Nephron progenitor cell (in vitro differentiated cells): Measurements from ENCODE around the gene CLMP.

ENCODE experiments used
- DNase-seq: peaks from one replicate; pipeline ENCODE4 v3.0.0; 2021
- H3K27ac Mint-ChIP-seq: 2 replicates; pipeline ENCODE4 v1.8.0; 2021; ENCODE audit warnings: mild to moderate bottlenecking, moderate library complexity, mixed read lengths
- H3K27me3 Mint-ChIP-seq: 2 replicates; pipeline ENCODE4 v1.8.0; 2021; ENCODE audit warnings: mild to moderate bottlenecking, low read depth, mixed read lengths; ENCODE audit not compliant: poor library complexity
- H3K36me3 Mint-ChIP-seq: 2 replicates; pipeline ENCODE4 v1.8.0; 2021; ENCODE audit warnings: low read depth, mixed read lengths
- H3K4me1 Mint-ChIP-seq: 2 replicates; pipeline ENCODE4 v1.8.0; 2021; ENCODE audit warnings: mixed read lengths
- H3K4me3 Mint-ChIP-seq: 2 replicates; pipeline ENCODE4 v1.8.0; 2021; ENCODE audit warnings: mild to moderate bottlenecking, moderate library complexity, mixed read lengths
- H3K9me3 Mint-ChIP-seq: 2 replicates; pipeline ENCODE4 v1.8.0; 2021; ENCODE audit warnings: mild to moderate bottlenecking, moderate library complexity, mixed read lengths
- TF ChIP-seq, protein P1 (sequence below): fragments of 200-600 bp; sonication (generic); IDR thresholded peaks from 2 replicates; pipeline ENCODE4 v1.5.0; 2021; ENCODE audit warnings: antibody characterized with exemption

The CLMP gene

DNA sequence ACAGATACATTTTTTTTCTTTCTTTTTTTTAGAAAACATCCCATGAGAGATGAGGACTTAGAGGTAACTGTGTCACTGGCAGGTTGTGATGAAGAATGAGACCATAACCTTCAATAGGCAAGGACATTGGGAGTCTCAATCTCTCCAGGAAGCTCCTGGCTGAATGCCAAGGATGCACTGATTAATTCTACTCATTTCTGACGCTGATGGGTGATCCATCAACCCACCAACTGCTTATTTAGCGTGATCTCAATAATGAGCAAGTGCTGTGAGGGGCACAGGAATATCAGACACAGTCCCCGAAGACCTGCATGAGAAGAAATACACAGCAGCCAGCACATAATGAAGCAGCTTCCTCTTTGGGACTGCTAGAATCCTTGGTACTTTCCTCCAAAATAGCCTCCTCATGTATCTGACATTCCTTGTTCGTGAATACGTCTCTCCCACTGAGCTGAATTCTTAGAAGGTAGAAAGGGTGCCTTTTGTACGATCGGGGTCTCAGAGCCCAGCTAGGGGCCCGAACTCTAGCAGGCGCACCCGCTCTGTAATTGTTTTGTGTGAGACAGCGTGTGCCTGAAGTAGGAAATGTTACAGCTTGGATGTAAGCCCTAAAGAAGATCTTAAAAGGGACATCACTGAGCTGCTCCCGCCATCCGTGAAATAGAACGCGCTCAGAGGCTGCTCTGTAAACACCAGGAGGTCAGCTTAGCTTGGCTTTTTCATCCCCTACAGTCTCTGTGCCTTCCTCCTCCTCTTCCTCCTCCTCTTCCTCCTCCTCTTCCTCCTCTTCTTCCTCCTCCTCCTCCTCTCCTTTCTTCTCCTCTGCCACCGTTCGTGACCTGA, 7.2 kb downstream of the CLMP start:
- Mint-ChIP-seq H3K9me3 (no peaks in the 10 kb centered on the region), H3K27me3 (no peaks in the 10 kb centered on the region), H3K4me1 (peaks cover 66% of the 10 kb centered on the region), H3K4me3 (peak overlapping the region; percentile 44), H3K27ac (peak overlapping the region; percentile 93), H3K36me3 (peaks cover 21% of the 10 kb centered on the region)
- DNase-seq = no peak
- TF ChIP-seq, protein P1, sequence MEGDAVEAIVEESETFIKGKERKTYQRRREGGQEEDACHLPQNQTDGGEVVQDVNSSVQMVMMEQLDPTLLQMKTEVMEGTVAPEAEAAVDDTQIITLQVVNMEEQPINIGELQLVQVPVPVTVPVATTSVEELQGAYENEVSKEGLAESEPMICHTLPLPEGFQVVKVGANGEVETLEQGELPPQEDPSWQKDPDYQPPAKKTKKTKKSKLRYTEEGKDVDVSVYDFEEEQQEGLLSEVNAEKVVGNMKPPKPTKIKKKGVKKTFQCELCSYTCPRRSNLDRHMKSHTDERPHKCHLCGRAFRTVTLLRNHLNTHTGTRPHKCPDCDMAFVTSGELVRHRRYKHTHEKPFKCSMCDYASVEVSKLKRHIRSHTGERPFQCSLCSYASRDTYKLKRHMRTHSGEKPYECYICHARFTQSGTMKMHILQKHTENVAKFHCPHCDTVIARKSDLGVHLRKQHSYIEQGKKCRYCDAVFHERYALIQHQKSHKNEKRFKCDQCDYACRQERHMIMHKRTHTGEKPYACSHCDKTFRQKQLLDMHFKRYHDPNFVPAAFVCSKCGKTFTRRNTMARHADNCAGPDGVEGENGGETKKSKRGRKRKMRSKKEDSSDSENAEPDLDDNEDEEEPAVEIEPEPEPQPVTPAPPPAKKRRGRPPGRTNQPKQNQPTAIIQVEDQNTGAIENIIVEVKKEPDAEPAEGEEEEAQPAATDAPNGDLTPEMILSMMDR = no peak

DNA sequence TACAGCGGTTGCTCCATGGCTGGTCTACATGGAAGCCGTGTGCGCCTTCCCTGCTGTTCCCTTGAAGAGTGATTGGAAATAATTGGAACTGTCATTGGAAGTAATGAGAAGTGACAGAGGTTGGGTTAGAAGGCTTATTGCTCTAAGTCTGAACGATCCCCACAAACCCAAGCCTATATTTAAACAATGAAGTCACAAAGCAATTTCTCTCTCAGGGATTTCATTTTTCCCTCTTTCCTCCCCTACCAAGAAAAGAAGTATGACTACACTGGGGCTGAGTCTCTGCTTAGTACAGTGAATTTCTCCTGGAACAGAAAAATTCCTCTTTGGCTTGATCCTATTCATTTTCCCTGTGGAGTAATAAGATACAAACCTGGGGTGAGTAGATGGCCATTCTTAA, 7.8 kb downstream of the CLMP start:
- Mint-ChIP-seq H3K4me3 (no peak overlapping the region), H3K27me3 (no peaks in the 10 kb centered on the region), H3K9me3 (no peaks in the 10 kb centered on the region), H3K27ac (no peak overlapping the region), H3K4me1 (peaks cover 66% of the 10 kb centered on the region), H3K36me3 (peaks cover 26% of the 10 kb centered on the region)
- TF ChIP-seq, protein P1 = no peak
- no peak for DNase-seq

DNA sequence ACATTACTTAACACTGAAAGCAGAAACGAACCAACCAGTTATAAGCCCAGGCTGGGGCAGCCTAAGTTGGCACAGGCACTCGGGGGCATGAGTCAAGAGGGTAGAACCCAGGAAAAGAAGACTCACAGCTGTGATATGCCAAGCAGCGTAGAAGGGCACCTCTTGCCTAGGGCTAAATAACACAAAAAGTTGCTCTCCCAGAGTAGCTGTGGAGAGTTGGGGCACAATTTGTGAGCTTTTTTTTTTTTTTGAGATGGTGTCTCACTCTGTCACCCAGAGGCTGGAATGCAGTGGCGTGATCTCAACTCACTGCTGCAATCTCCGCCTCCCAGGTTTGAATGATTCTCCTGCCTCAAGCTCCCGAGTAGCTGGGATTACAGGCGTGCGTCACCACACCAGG, 8.8 kb downstream of the CLMP start:
- TF ChIP-seq, protein P1 = no peak

DNA sequence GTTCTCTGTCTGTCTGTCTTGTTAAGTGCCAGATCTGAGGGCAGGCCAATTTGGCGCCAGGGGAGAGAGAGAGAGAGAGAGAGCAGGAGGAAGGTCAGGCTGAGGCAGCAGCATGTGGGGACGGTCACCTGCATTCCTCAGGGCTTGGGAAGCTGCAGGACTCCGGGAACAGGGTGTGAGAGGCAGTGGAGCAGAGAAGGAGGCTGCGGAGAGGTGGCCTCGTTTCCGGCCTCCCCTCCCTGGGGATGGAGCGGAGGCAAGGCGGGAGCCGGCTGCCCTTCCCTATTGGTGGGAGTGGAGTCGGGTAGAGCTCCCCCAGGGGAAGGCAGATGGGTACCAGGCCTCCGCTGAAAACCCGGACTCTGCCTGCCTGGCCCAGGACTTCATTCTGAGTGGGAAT, 9.7 kb downstream of the CLMP start:
- Mint-ChIP-seq H3K4me1 (peaks cover 74% of the 10 kb centered on the region), H3K27me3 (peaks cover 7% of the 10 kb centered on the region), H3K36me3 (peaks cover 26% of the 10 kb centered on the region), H3K4me3 (peak overlapping the region; percentile 43), H3K9me3 (peaks cover 5% of the 10 kb centered on the region), H3K27ac (peak overlapping the region; percentile 94)
- TF ChIP-seq, protein P1 = no peak
- DNase-seq = peak; percentile 27

More for the DNA sequence above, 8.8 kb downstream of the CLMP start:
- no peak for DNase-seq
- no peak overlapping the region for H3K4me3 Mint-ChIP-seq
- H3K4me1 Mint-ChIP-seq = peaks cover 69% of the 10 kb centered on the region
- H3K36me3 Mint-ChIP-seq = peaks cover 26% of the 10 kb centered on the region
- H3K9me3 Mint-ChIP-seq = no peaks in the 10 kb centered on the region
- no peak overlapping the region for H3K27ac Mint-ChIP-seq
- H3K27me3 Mint-ChIP-seq = no peaks in the 10 kb centered on the region

DNA sequence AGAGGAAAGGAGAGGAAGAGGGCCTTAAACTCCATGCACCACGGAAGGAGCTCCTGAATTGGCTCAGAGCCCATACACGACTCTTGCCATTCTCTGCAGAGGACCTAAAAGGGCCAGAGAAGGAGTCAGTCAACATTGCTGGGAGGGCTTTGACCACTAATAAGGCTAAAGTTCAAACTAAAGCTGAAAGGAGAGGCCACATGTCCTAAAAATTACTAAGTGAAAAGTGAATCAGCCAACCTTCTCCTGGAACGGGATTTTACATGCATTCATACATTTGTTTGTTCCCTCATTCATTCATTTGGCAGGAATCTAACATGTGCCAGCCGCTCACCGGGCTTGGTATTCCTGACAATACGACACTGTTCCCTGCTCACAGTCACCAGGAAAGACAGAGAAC, 10.5 kb downstream of the CLMP start:
- Mint-ChIP-seq H3K36me3 (peaks cover 33% of the 10 kb centered on the region), H3K27ac (peak overlapping the region; percentile 94)

More for the DNA sequence above, 10.5 kb downstream of the CLMP start:
- peaks cover 11% of the 10 kb centered on the region for H3K27me3 Mint-ChIP-seq
- peaks cover 8% of the 10 kb centered on the region for H3K9me3 Mint-ChIP-seq
- DNase-seq = no peak
- TF ChIP-seq, protein P1 = no peak
- H3K4me1 Mint-ChIP-seq = peaks cover 74% of the 10 kb centered on the region
- peak overlapping the region; percentile 43 for H3K4me3 Mint-ChIP-seq
